Smooth muscle cell (in vitro differentiated cells): ENCODE results near the gene TBCK. TPM values are rescaled to one million over a fixed set of nuclear protein-coding genes. Genes with fewer than 3 reads are reported as not detected.

Experiments
- DNase-seq: peaks from one replicate; lab custom pipeline; 2025; ENCODE audit not compliant: unreplicated experiment; lab: John Stamatoyannopoulos, UW
- H2AFZ ChIP-seq: fragments of 200-600 bp; sonication (generic); 2 replicates; pipeline ENCODE4 v1.6.0; 2016; ENCODE audit warnings: antibody characterized with exemption, low read depth, mild to moderate bottlenecking
- H3F3A ChIP-seq: fragments of 200-600 bp; sonication (generic); 2 replicates; pipeline ENCODE4 v1.6.0; 2017; ENCODE audit warnings: antibody characterized with exemption, low read depth
- H3K27ac ChIP-seq: fragments of 200-600 bp; sonication (generic); 2 replicates; pipeline ENCODE4 v1.5.1; 2016; ENCODE audit warnings: low read depth, mild to moderate bottlenecking
- H3K27me3 ChIP-seq: fragments of 200-600 bp; sonication (generic); 2 replicates; pipeline ENCODE4 v1.6.1; 2016; ENCODE audit warnings: low read depth, mild to moderate bottlenecking
- H3K36me3 ChIP-seq: fragments of 200-600 bp; sonication (generic); 2 replicates; pipeline ENCODE4 v1.5.1; 2016; ENCODE audit warnings: low read depth
- H3K4me1 ChIP-seq: fragments of 200-600 bp; sonication (generic); 2 replicates; pipeline ENCODE4 v1.5.1; 2016; ENCODE audit warnings: low read depth
- H3K4me2 ChIP-seq: fragments of 200-600 bp; sonication (generic); 2 replicates; pipeline ENCODE4 v1.6.0; 2016; ENCODE audit warnings: mild to moderate bottlenecking
- H3K4me3 ChIP-seq: fragments of 200-600 bp; sonication (generic); 2 replicates; pipeline ENCODE4 v1.5.1; 2016; ENCODE audit warnings: mild to moderate bottlenecking
- H3K79me2 ChIP-seq: fragments of 200-600 bp; sonication (generic); 2 replicates; pipeline ENCODE4 v1.6.0; 2016; ENCODE audit warnings: low read depth, mild to moderate bottlenecking
- H3K9ac ChIP-seq: fragments of 200-600 bp; sonication (generic); 2 replicates; pipeline ENCODE4 v1.6.0; 2016; ENCODE audit warnings: low read depth
- H3K9me3 ChIP-seq: fragments of 200-600 bp; sonication (generic); replicated peaks from 2 replicates; pipeline ENCODE4 v1.5.1; 2016; ENCODE audit warnings: low read depth
- H4K20me1 ChIP-seq: fragments of 200-600 bp; sonication (generic); 2 replicates; pipeline ENCODE4 v1.6.0; 2016; ENCODE audit warnings: low read depth
- CTCF ChIP-seq: fragments of 200-600 bp; sonication (generic); IDR thresholded peaks from 2 replicates; pipeline ENCODE4 v1.5.1; 2017; ENCODE audit warnings: borderline replicate concordance, mild to moderate bottlenecking, antibody characterized with exemption; ENCODE audit not compliant: insufficient read depth, poor library complexity, severe bottlenecking
- WGBS: methylation state at CpG from one replicate; pipeline ENCODE4 v1.1.7; 2016; ENCODE audit warnings: low lambda C conversion rate; 5-methylcytosine and 5-hydroxymethylcytosine counted together
- polyA plus RNA-seq: library from polyadenylated mRNA; unstranded; fragments of >200 nt; fragmentation: Nextera tagmentation; extraction: Ambion mirVana; gene quantifications from 2 replicates; pipeline ENCODE4 v1.2.1, GENCODE V29; 2016
- total RNA-seq: library from RNA; depleted of rRNA; stranded (reverse); fragments of >200 nt; gene quantifications from 2 replicates; pipeline ENCODE4 v1.2.3, GENCODE V29; 2014

Gene TBCK
- total and polyA plus RNA-seq, 2 experiments from 2014 or later = 10.0 to 28.1 TPM

GRCh38 chr4:106362086-106362825, 46.2 kb upstream of the TBCK start:
- DNase-seq = no peak
- Histone ChIP-seq H3K9me3 (no peaks in the 10 kb centered on the region), H4K20me1 (no peaks in the 10 kb centered on the region), H3K36me3 (no peaks in the 10 kb centered on the region), H3K4me2 (no peak overlapping the region), H3K4me1 (peaks cover 4% of the 10 kb centered on the region), H3K27ac (no peak overlapping the region), H3K9ac (no peak overlapping the region), H3K79me2 (no peaks in the 10 kb centered on the region), H3F3A (peaks cover 16% of the 10 kb centered on the region), H3K27me3 (no peaks in the 10 kb centered on the region), H2AFZ (no peak overlapping the region), H3K4me3 (no peak overlapping the region)
- TF ChIP-seq CTCF = no peak
- 98% methylated on average over 3 of the region's 3 CpGs for WGBS

GRCh38 chr4:106358899-106359298, 42.9 kb upstream of the TBCK start:
- Histone ChIP-seq H3F3A (no peaks in the 10 kb centered on the region), H3K27ac (no peak overlapping the region), H2AFZ (no peak overlapping the region), H3K4me3 (no peak overlapping the region), H4K20me1 (no peaks in the 10 kb centered on the region), H3K9me3 (no peaks in the 10 kb centered on the region), H3K79me2 (no peaks in the 10 kb centered on the region), H3K9ac (no peak overlapping the region), H3K4me1 (no peaks in the 10 kb centered on the region), H3K36me3 (no peaks in the 10 kb centered on the region), H3K4me2 (no peak overlapping the region), H3K27me3 (no peaks in the 10 kb centered on the region)
- TF ChIP-seq CTCF = no peak
- WGBS = 68% methylated on average over 1 of the region's 1 CpG
- DNase-seq = no peak

- Histone ChIP-seq H3F3A (no peaks in the 10 kb centered on the region), H3K27me3 (no peaks in the 10 kb centered on the region), H2AFZ (no peak overlapping the region), H3K9me3 (no peaks in the 10 kb centered on the region), H3K36me3 (no peaks in the 10 kb centered on the region), H3K27ac (no peak overlapping the region), H3K4me2 (no peak overlapping the region), H3K9ac (no peak overlapping the region), H3K4me1 (no peaks in the 10 kb centered on the region), H3K79me2 (no peaks in the 10 kb centered on the region), H3K4me3 (no peak overlapping the region), H4K20me1 (no peaks in the 10 kb centered on the region)
- WGBS = 75% methylated on average over 4 of the region's 4 CpGs
- DNase-seq = no peak
- no peak for TF ChIP-seq CTCF
These were observed 39.2 kb upstream of the TBCK start for GRCh38 chr4:106355193-106355592.

- DNase-seq = no peak
- no peak overlapping the region for H3K9ac ChIP-seq
- no peak overlapping the region for H2AFZ ChIP-seq
- no peak for TF ChIP-seq CTCF
- 100% methylated on average over 1 of the region's 1 CpG for WGBS
- no peaks in the 10 kb centered on the region for H3K9me3 ChIP-seq
- no peak overlapping the region for H3K4me3 ChIP-seq
- no peaks in the 10 kb centered on the region for H3K27me3 ChIP-seq
- H3K36me3 ChIP-seq = no peaks in the 10 kb centered on the region
- H3K4me1 ChIP-seq = no peaks in the 10 kb centered on the region
- H3F3A ChIP-seq = no peaks in the 10 kb centered on the region
- H3K4me2 ChIP-seq = no peak overlapping the region
- H3K79me2 ChIP-seq = no peaks in the 10 kb centered on the region
- no peak overlapping the region for H3K27ac ChIP-seq
- no peaks in the 10 kb centered on the region for H4K20me1 ChIP-seq
These were observed 37.8 kb upstream of the TBCK start for GRCh38 chr4:106353786-106354185.
